Lung (tissue), 12 donors: ENCODE data around the gene MSMP. TPM values are rescaled to one million over a fixed set of nuclear protein-coding genes. Genes with fewer than 3 reads are reported as not detected.

Source experiments
- ATAC-seq: fragments of 200-7000 bp; cut with Tn5 transposase; one replicate; pipeline ENCODE4 v1.9.1; 2020; ENCODE audit warnings: moderate number of reproducible peaks; ENCODE audit not compliant: insufficient read depth, low FRiP score
- DNase-seq, 3 donors: peaks; one replicate each; pipeline ENCODE4 v3.0.0-alpha.2; 2013 to 2017
- H3K27ac ChIP-seq, 2 donors: one replicate each; pipeline ENCODE4 v1.5.1; 2013; ENCODE audit warnings: mild to moderate bottlenecking in 2 of 2, moderate library complexity in 2 of 2, control low read depth in 1 of 2, inconsistent platforms in 1 of 2, low read depth in 1 of 2, low read length in 1 of 2
- H3K27me3 ChIP-seq, 3 donors: one replicate each; pipeline ENCODE4 v1.5.1; 2013; ENCODE audit warnings: low read length in 2 of 3; ENCODE audit not compliant: control insufficient read depth in 3 of 3, insufficient read depth in 3 of 3
- H3K36me3 ChIP-seq, 4 donors: one replicate each; pipeline ENCODE4 v1.5.1; 2013; ENCODE audit warnings: low read length in 4 of 4, mild to moderate bottlenecking in 1 of 4, moderate library complexity in 1 of 4; ENCODE audit not compliant: control insufficient read depth in 4 of 4, insufficient read depth in 4 of 4
- H3K4me1 ChIP-seq, 5 donors: one replicate each; pipeline ENCODE4 v1.5.1; 2013; ENCODE audit warnings: low read length in 5 of 5, mild to moderate bottlenecking in 2 of 5, moderate library complexity in 1 of 5; ENCODE audit not compliant: control insufficient read depth in 5 of 5, insufficient read depth in 5 of 5
- H3K4me3 ChIP-seq: one replicate; pipeline ENCODE4 v1.5.1; 2013; ENCODE audit warnings: mild to moderate bottlenecking, control low read depth, moderate library complexity
- H3K9ac ChIP-seq, 2 donors: one replicate each; pipeline ENCODE4 v1.5.1; 2013; ENCODE audit warnings: low read length in 2 of 2, control low read depth in 1 of 2; ENCODE audit not compliant: insufficient read depth in 1 of 2
- H3K9me3 ChIP-seq, 4 donors: one replicate each; pipeline ENCODE4 v1.5.1; 2013; ENCODE audit warnings: low read length in 3 of 4, mild to moderate bottlenecking in 1 of 4, moderate library complexity in 1 of 4; ENCODE audit not compliant: control insufficient read depth in 4 of 4, insufficient read depth in 3 of 4
- WGBS, 2 donors: extraction: QIAGEN DNeasy Blood & Tissue Kit; methylation state at CpG; one replicate each; pipeline ENCODE4 v1.1.7; 2013; 5-methylcytosine and 5-hydroxymethylcytosine counted together
- polyA plus RNA-seq, 2 donors: library from polyadenylated mRNA; stranded (reverse); fragments of 200-250 nt; gene quantifications; one replicate each; pipeline ENCODE4 v1.2.1, GENCODE V29; 2013
- total RNA-seq, 2 donors: library from RNA; depleted of rRNA in 1 of 2; stranded (reverse); fragments of >200 nt in 1 of 2; gene quantifications; one replicate each; pipeline ENCODE4 v1.2.1, GENCODE V29; 2014 to 2021
- TF ChIP-seq, protein P1 (sequence below): IDR thresholded peaks from 2 replicates; pipeline ENCODE4 v1.5.1; 2012; ENCODE audit warnings: mild to moderate bottlenecking; ENCODE audit errors: control extremely low read depth, extremely low read depth
- donor health status: control.
- donor health status: control.
- donor health status: Bipolar disorder and iron deficiency.
- donor health status: healthy.
- donor health status: DM: yes; HTN: yes; CAD: no.

MSMP gene
- total and polyA plus RNA-seq, 4 donors: 0.62 to 1.6 (median 1.2) TPM; not detected in 1

DNA sequence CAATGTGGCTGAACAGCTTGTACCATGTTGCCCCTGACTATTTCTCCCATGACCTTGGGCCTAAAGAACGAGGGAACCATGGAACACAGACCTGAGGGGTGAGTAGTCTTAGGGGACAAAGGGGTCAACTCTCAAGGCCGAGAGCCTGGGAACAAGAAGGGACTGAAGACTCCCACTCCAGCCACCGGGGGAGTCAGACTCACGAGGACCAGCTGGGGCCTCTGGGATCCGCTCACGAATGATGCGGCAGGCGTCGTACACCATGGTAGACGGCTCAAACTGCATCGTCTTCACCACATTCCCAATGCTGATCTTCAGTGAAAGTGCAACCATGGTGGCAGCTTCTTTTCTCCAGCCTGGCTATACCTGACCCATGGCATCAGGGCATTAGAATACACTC lies 28.7 kb downstream of the MSMP start:
- Histone ChIP-seq H3K27me3 (no peaks in the 10 kb centered on the region), H3K4me1 (peaks cover 6 to 41% (median 25%) of the 10 kb centered on the region in 5 donors), H3K27ac (no peak overlapping the region), H3K36me3 (peaks cover 39 to 57% (median 50%) of the 10 kb centered on the region in 4 donors), H3K9ac (no peak overlapping the region), H3K4me3 (no peak overlapping the region), H3K9me3 (no peaks in the 10 kb centered on the region)
- no peak for ATAC-seq
- 96 to 97% methylated on average over 11 of the region's 11 CpGs for WGBS, 2 donors
- TF ChIP-seq, protein P1, sequence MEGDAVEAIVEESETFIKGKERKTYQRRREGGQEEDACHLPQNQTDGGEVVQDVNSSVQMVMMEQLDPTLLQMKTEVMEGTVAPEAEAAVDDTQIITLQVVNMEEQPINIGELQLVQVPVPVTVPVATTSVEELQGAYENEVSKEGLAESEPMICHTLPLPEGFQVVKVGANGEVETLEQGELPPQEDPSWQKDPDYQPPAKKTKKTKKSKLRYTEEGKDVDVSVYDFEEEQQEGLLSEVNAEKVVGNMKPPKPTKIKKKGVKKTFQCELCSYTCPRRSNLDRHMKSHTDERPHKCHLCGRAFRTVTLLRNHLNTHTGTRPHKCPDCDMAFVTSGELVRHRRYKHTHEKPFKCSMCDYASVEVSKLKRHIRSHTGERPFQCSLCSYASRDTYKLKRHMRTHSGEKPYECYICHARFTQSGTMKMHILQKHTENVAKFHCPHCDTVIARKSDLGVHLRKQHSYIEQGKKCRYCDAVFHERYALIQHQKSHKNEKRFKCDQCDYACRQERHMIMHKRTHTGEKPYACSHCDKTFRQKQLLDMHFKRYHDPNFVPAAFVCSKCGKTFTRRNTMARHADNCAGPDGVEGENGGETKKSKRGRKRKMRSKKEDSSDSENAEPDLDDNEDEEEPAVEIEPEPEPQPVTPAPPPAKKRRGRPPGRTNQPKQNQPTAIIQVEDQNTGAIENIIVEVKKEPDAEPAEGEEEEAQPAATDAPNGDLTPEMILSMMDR: no peak
- DNase-seq: no peak

DNA sequence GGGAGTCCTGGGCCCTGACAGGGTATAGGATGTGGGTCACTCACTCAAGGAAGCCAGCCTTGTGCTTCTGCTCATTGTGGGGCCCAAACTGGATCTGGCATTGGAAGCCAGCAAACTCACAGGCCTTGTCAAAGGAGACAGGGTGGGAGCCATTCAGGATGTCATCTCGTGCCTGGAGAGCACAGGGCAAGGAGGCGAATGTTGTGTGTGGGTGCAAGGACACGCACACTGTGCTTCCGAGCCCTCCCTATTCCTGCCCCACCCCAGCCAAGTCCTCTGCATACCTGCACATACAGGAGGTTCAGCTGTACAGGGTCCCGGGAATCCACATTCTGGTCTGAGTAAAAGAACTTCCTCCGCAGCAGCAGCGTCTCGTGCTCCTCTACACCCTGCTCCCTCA lies 30.2 kb downstream of the MSMP start:
- Histone ChIP-seq H3K36me3 (peaks cover 52 to 71% (median 60%) of the 10 kb centered on the region in 4 donors), H3K9ac (no peak overlapping the region), H3K27me3 (no peaks in the 10 kb centered on the region), H3K4me1 (peaks cover 0 to 26% (median 17%) of the 10 kb centered on the region in 5 donors), H3K9me3 (no peaks in the 10 kb centered on the region), H3K4me3 (no peak overlapping the region), H3K27ac (no peak overlapping the region)
- 96% methylated on average over 8 of the region's 8 CpGs for WGBS, 2 donors
- ATAC-seq: no peak
- no peak for DNase-seq
- TF ChIP-seq, protein P1: no peak

- WGBS, 2 donors: 95 to 96% methylated on average over 2 of the region's 2 CpGs
- DNase-seq: no peak
- no peak overlapping the region for H3K9ac ChIP-seq
- H3K27ac ChIP-seq: no peak overlapping the region
- H3K4me1 ChIP-seq: peaks cover 0 to 21% (median 13%) of the 10 kb centered on the region in 5 donors
- TF ChIP-seq, protein P1: no peak
- H3K27me3 ChIP-seq: no peaks in the 10 kb centered on the region
- H3K9me3 ChIP-seq: no peaks in the 10 kb centered on the region
- ATAC-seq: no peak
- H3K4me3 ChIP-seq: no peak overlapping the region
- peaks cover 57 to 75% (median 64%) of the 10 kb centered on the region in 4 donors for H3K36me3 ChIP-seq
Observed at GRCh38 chr9:35723426-35723825, 30.6 kb downstream of the MSMP start.

DNA sequence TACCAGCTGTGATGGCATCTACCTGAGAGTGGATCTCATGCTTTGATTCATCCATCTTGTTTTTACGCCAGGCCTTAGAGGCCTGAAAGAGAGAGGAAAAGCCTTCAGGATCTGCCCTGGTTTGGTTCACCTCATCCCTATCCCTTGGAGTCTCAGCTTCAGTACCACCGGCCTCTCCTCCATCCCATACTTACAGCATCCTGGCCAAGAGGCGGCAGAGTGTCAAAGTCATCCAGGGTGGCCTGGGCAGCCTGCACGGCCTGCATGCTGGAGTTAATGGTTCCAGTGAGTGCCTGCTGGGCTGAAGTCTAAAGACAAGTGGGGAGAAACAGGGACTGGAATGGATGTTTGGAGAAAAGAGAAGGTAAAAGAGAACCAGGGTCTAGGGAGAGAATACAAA lies 34.5 kb downstream of the MSMP start:
- H3K9ac ChIP-seq: no peak overlapping the region

More for the DNA sequence above, 34.5 kb downstream of the MSMP start:
- Histone ChIP-seq H3K4me3 (no peak overlapping the region), H3K9me3 (no peaks in the 10 kb centered on the region), H3K27ac (no peak overlapping the region), H3K4me1 (no peaks in the 10 kb centered on the region), H3K27me3 (no peaks in the 10 kb centered on the region), H3K36me3 (peaks cover 73 to 94% (median 87%) of the 10 kb centered on the region in 4 donors)
- TF ChIP-seq, protein P1: no peak
- no peak for DNase-seq
- ATAC-seq: no peak
- 96 to 97% methylated on average over 4 of the region's 4 CpGs for WGBS, 2 donors
